Measurements from ENCODE around the gene OSBPL10.

The OSBPL10 gene

DNA sequence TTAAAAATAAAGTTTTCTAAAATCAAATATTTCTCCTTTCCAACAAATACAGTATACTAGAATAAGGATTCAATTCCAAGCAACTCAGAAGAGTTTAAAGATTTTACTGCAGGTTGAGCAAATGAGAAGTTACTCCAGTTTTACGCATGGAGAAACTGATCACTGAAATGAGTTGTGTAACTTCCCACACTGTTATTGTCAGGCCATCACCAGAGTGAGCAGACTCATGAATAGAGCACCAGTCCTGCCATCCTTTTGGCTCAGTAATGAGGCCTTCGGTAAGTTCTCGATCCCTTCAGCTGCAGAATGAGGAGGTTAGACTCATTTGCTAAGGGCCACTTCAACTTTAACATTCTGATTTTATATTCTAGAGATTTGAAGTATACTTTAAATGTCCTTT is 48.1 kb downstream of the OSBPL10 start:
- Histone ChIP-seq H3K4me2 (ENCODE audit: low read length, poor library complexity, severe bottlenecking) (no peak overlapping the region), H2BK12ac (ENCODE audit: low read length in 2 of 2) (no peak overlapping the region), H3K9me3 (ENCODE audit: control insufficient read depth, low read length) (no peaks in the 10 kb centered on the region), H3K4me3 (ENCODE audit: insufficient read depth in 1 of 2, low read depth in 1 of 2, low read length in 2 of 2) (no peak overlapping the region), H2AFZ (ENCODE audit: low read depth, low read length) (no peak overlapping the region), H3K4me1 (ENCODE audit: control insufficient read depth, insufficient read depth, low read depth, low read length) (no peaks in the 10 kb centered on the region), H4K91ac (ENCODE audit: low read length) (no peak overlapping the region), H2BK15ac (ENCODE audit: low read depth, poor library complexity, severe bottlenecking) (no peak overlapping the region), H4K8ac (ENCODE audit: low read length) (no peak overlapping the region), H3K23ac (ENCODE audit: low read length in 2 of 2) (no peak overlapping the region), H2AK5ac (ENCODE audit: low read length, severe bottlenecking) (no peak overlapping the region), H3K18ac (ENCODE audit: low read depth in 1 of 2, low read length in 2 of 2) (no peak overlapping the region), H3K14ac (ENCODE audit: low read length in 2 of 2) (no peak overlapping the region), H3K4ac (ENCODE audit: low read depth in 1 of 2, low read length in 2 of 2) (no peak overlapping the region), H2BK120ac (ENCODE audit: low read depth, low read length) (no peak overlapping the region), H3K27me3 (ENCODE audit: control insufficient read depth in 1 of 2, insufficient read depth in 1 of 2, low read length in 2 of 2) (no peaks in the 10 kb centered on the region), H3K79me1 (replicated peaks; ENCODE audit: low read length, poor library complexity, severe bottlenecking) (peaks cover 19% of the 10 kb centered on the region), H3K9ac (ENCODE audit: low read length) (no peak overlapping the region), H3K36me3 (ENCODE audit: control insufficient read depth in 1 of 2, insufficient read depth in 2 of 2, low read depth in 1 of 2, low read length in 2 of 2) (no peaks in the 10 kb centered on the region), H2BK5ac (ENCODE audit: low read depth, low read length, poor library complexity, severe bottlenecking) (no peak overlapping the region), H3K27ac (ENCODE audit: low read length, poor library complexity, severe bottlenecking) (no peak overlapping the region)
- no peak for DNase-seq
- 94% methylated on average over 1 of the region's 3 CpGs for WGBS

DNA sequence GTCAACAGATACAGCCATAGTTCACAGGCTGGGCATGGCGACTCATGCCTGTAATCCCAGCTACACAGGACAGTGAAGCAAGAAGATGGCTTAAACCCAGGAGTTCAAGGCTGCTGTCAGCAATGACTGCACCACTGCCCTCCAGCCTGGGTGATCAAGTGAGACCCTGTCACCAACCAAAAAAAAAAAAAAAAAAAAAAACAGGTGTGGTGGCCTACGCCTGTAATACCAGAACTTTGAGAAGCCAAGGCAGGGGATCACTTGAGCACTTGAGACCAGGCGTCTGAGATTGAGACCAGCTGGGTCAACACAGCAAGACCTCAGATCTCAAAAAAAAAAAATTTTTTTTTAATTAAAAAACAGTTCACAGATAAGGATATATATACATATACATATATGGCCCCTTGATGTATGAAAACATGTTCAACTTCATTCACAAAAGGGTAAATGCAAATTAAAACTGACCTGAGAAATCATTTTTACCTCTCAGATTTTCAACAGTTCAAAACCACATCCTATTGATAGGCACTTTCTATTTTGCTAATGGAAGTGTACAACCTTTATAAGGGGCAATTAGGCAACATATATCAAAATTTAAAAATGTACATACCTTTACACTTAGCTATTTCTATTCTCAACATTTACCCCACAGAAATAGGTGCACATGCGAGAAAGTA is 51.1 kb downstream of the OSBPL10 start:
- Histone ChIP-seq H3K14ac (ENCODE audit: low read length in 2 of 2) (no peak overlapping the region), H2AFZ (ENCODE audit: low read depth, low read length) (no peak overlapping the region), H2BK120ac (ENCODE audit: low read depth, low read length) (no peak overlapping the region), H3K9me3 (ENCODE audit: control insufficient read depth, low read length) (no peaks in the 10 kb centered on the region), H3K79me1 (replicated peaks; ENCODE audit: low read length, poor library complexity, severe bottlenecking) (peaks cover 20% of the 10 kb centered on the region), H3K4me1 (ENCODE audit: control insufficient read depth, insufficient read depth, low read depth, low read length) (no peaks in the 10 kb centered on the region), H2BK15ac (ENCODE audit: low read depth, poor library complexity, severe bottlenecking) (no peak overlapping the region), H3K27ac (ENCODE audit: low read length, poor library complexity, severe bottlenecking) (no peak overlapping the region), H3K27me3 (ENCODE audit: control insufficient read depth in 1 of 2, insufficient read depth in 1 of 2, low read length in 2 of 2) (no peaks in the 10 kb centered on the region), H3K23ac (ENCODE audit: low read length in 2 of 2) (no peak overlapping the region), H4K91ac (ENCODE audit: low read length) (no peak overlapping the region), H3K9ac (ENCODE audit: low read length) (no peak overlapping the region), H2AK5ac (ENCODE audit: low read length, severe bottlenecking) (no peak overlapping the region), H3K18ac (ENCODE audit: low read depth in 1 of 2, low read length in 2 of 2) (no peak overlapping the region), H2BK5ac (ENCODE audit: low read depth, low read length, poor library complexity, severe bottlenecking) (no peak overlapping the region), H2BK12ac (ENCODE audit: low read length in 2 of 2) (no peak overlapping the region), H3K4ac (ENCODE audit: low read depth in 1 of 2, low read length in 2 of 2) (no peak overlapping the region), H3K36me3 (ENCODE audit: control insufficient read depth in 1 of 2, insufficient read depth in 2 of 2, low read depth in 1 of 2, low read length in 2 of 2) (no peaks in the 10 kb centered on the region), H3K4me3 (ENCODE audit: insufficient read depth in 1 of 2, low read depth in 1 of 2, low read length in 2 of 2) (no peak overlapping the region), H3K4me2 (ENCODE audit: low read length, poor library complexity, severe bottlenecking) (no peak overlapping the region), H4K8ac (ENCODE audit: low read length) (no peak overlapping the region)
- 100% methylated on average over 1 of the region's 4 CpGs for WGBS
- no peak for DNase-seq

DNA sequence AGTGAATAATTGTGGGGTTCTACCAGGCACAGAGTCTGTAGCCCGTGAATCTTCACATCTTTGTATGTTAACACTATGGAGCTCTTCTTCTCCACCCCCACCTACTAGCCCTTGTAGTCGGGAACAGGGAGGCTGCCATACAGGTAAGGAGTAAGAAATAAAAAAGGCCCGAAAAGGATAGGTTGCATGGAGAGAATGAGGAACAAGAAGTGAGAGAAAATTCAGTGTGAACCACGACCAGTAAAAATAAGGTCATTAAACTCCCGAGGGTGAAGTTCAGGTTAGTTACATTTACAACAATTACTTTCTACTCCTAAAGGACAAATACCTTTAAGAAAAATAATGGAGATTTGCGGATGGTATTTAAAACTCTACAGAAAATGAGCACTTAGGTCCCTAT is 53.3 kb downstream of the OSBPL10 start:
- Histone ChIP-seq H3K79me1 (replicated peaks; ENCODE audit: low read length, poor library complexity, severe bottlenecking) (peaks cover 25% of the 10 kb centered on the region), H2AK5ac (ENCODE audit: low read length, severe bottlenecking) (peak overlapping the region; percentile 51), H4K8ac (ENCODE audit: low read length) (no peak overlapping the region), H3K36me3 (ENCODE audit: control insufficient read depth in 1 of 2, insufficient read depth in 2 of 2, low read depth in 1 of 2, low read length in 2 of 2) (no peaks in the 10 kb centered on the region), H2BK5ac (ENCODE audit: low read depth, low read length, poor library complexity, severe bottlenecking) (no peak overlapping the region), H4K91ac (ENCODE audit: low read length) (no peak overlapping the region), H3K23ac (ENCODE audit: low read length in 2 of 2) (no peak overlapping the region), H3K18ac (ENCODE audit: low read depth in 1 of 2, low read length in 2 of 2) (no peak overlapping the region), H3K4me2 (ENCODE audit: low read length, poor library complexity, severe bottlenecking) (no peak overlapping the region), H3K27me3 (ENCODE audit: control insufficient read depth in 1 of 2, insufficient read depth in 1 of 2, low read length in 2 of 2) (no peaks in the 10 kb centered on the region), H3K27ac (ENCODE audit: low read length, poor library complexity, severe bottlenecking) (no peak overlapping the region), H3K4ac (ENCODE audit: low read depth in 1 of 2, low read length in 2 of 2) (no peak overlapping the region), H2BK12ac (ENCODE audit: low read length in 2 of 2) (no peak overlapping the region), H3K14ac (ENCODE audit: low read length in 2 of 2) (no peak overlapping the region), H3K4me3 (ENCODE audit: insufficient read depth in 1 of 2, low read depth in 1 of 2, low read length in 2 of 2) (no peak overlapping the region), H2BK15ac (ENCODE audit: low read depth, poor library complexity, severe bottlenecking) (no peak overlapping the region), H3K9me3 (ENCODE audit: control insufficient read depth, low read length) (no peaks in the 10 kb centered on the region), H2AFZ (ENCODE audit: low read depth, low read length) (no peak overlapping the region), H3K9ac (ENCODE audit: low read length) (no peak overlapping the region), H3K4me1 (ENCODE audit: control insufficient read depth, insufficient read depth, low read depth, low read length) (no peaks in the 10 kb centered on the region), H2BK120ac (ENCODE audit: low read depth, low read length) (no peak overlapping the region)
- no peak for DNase-seq
- 92% methylated on average over 2 of the region's 6 CpGs for WGBS

DNA sequence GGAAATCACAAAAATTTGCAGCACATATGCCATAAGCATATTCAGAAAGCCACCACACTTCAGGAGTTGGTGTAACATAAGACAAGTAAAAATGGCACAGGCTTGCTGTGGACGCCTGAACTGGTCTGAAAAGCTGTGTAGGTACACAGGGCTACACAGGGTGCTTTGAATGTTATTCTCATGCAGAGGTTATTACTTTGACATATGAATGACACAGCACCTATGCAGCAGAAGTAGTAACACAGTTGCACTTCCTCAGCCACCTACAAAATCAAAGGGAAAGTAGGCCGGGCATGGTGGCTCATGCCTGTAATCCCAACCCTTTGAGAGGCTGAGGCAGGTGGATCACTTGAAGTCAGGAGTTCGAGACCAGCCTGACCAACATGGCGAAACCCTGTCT is 54.5 kb downstream of the OSBPL10 start:
- H3K27me3 ChIP-seq (ENCODE audit: control insufficient read depth in 1 of 2, insufficient read depth in 1 of 2, low read length in 2 of 2), result no peaks in the 10 kb centered on the region
- H3K9me3 ChIP-seq (ENCODE audit: control insufficient read depth, low read length), result no peaks in the 10 kb centered on the region
- H3K14ac ChIP-seq (ENCODE audit: low read length in 2 of 2), result no peak overlapping the region
- H3K36me3 ChIP-seq (ENCODE audit: control insufficient read depth in 1 of 2, insufficient read depth in 2 of 2, low read depth in 1 of 2, low read length in 2 of 2), result no peaks in the 10 kb centered on the region
- H3K23ac ChIP-seq (ENCODE audit: low read length in 2 of 2), result no peak overlapping the region
- H2BK12ac ChIP-seq (ENCODE audit: low read length in 2 of 2), result no peak overlapping the region
- H2AK5ac ChIP-seq (ENCODE audit: low read length, severe bottlenecking), result no peak overlapping the region
- no peak overlapping the region for H2BK5ac ChIP-seq (ENCODE audit: low read depth, low read length, poor library complexity, severe bottlenecking)
- peaks cover 24% of the 10 kb centered on the region for H3K79me1 ChIP-seq (replicated peaks; ENCODE audit: low read length, poor library complexity, severe bottlenecking)
- no peak overlapping the region for H3K27ac ChIP-seq (ENCODE audit: low read length, poor library complexity, severe bottlenecking)
- DNase-seq, result no peak
- H2BK120ac ChIP-seq (ENCODE audit: low read depth, low read length), result no peak overlapping the region
- no peak overlapping the region for H4K91ac ChIP-seq (ENCODE audit: low read length)
- 100% methylated on average over 2 of the region's 4 CpGs for WGBS
- no peak overlapping the region for H3K4ac ChIP-seq (ENCODE audit: low read depth in 1 of 2, low read length in 2 of 2)
- H3K4me1 ChIP-seq (ENCODE audit: control insufficient read depth, insufficient read depth, low read depth, low read length), result no peaks in the 10 kb centered on the region
- no peak overlapping the region for H3K4me3 ChIP-seq (ENCODE audit: insufficient read depth in 1 of 2, low read depth in 1 of 2, low read length in 2 of 2)
- H3K18ac ChIP-seq (ENCODE audit: low read depth in 1 of 2, low read length in 2 of 2), result no peak overlapping the region
- H2BK15ac ChIP-seq (ENCODE audit: low read depth, poor library complexity, severe bottlenecking), result no peak overlapping the region
- no peak overlapping the region for H2AFZ ChIP-seq (ENCODE audit: low read depth, low read length)
- H4K8ac ChIP-seq (ENCODE audit: low read length), result peak overlapping the region; percentile 59
- H3K4me2 ChIP-seq (ENCODE audit: low read length, poor library complexity, severe bottlenecking), result no peak overlapping the region
- no peak overlapping the region for H3K9ac ChIP-seq (ENCODE audit: low read length)
